Naive thymus-derived CD4-positive, alpha-beta T cell (primary cell): Measurements from ENCODE around the gene DIS3L2. TPM values are rescaled to one million over a fixed set of nuclear protein-coding genes. Genes with fewer than 3 reads are reported as not detected.

ENCODE experiments used
- ATAC-seq: fragments of 150-1000 bp; cut with Tn5 transposase; 2 replicates; pipeline ENCODE4 v1.10.0; 2021; ENCODE audit warnings: mild to moderate bottlenecking, moderate library complexity
- CTCF ChIA-PET: fragments of 350-600 bp; sonication (Branson Sonifier 250); formaldehyde crosslinking; loops from one replicate; lab custom pipeline; 2021; ENCODE audit warnings: antibody characterized with exemption; lab: Charles Lee
- POLR2A ChIA-PET: fragments of 350-600 bp; sonication (Branson Sonifier 250); formaldehyde crosslinking; loops from one replicate; lab custom pipeline; 2021; ENCODE audit warnings: antibody characterized with exemption, inconsistent platforms; lab: Charles Lee
- DNase-seq, 9 donors: peaks; one replicate each; pipeline versions ENCODE4 v3.0.0 to v3.0.0-alpha.2; 2020 to 2022; ENCODE audit warnings: mixed read lengths in 1 of 9
- H3K27ac ChIP-seq: one replicate; pipeline ENCODE4 v1.7.0; 2013; ENCODE audit warnings: mild to moderate bottlenecking, low read depth, low read length, moderate library complexity
- H3K27me3 ChIP-seq, 2 donors: one replicate each; pipeline ENCODE4 v1.7.0; 2013; ENCODE audit warnings: low read length in 2 of 2, mild to moderate bottlenecking in 2 of 2, moderate library complexity in 2 of 2; ENCODE audit not compliant: control insufficient read depth in 2 of 2, insufficient read depth in 2 of 2
- H3K36me3 ChIP-seq, 3 experiments: 1 replicate in 2 of 3; 2 replicates in 1 of 3; pipeline ENCODE4 v1.7.0; 2013; ENCODE audit warnings: low read length in 3 of 3, mild to moderate bottlenecking in 3 of 3, moderate library complexity in 1 of 3; ENCODE audit not compliant: insufficient read depth in 3 of 3, control insufficient read depth in 2 of 3
- H3K4me1 ChIP-seq, 2 donors: one replicate each; pipeline ENCODE4 v1.7.0; 2013; ENCODE audit warnings: low read length in 2 of 2, mild to moderate bottlenecking in 2 of 2, moderate library complexity in 1 of 2; ENCODE audit not compliant: control insufficient read depth in 2 of 2, insufficient read depth in 2 of 2
- H3K4me3 ChIP-seq: 2 replicates; pipeline ENCODE4 v1.7.0; 2013; ENCODE audit warnings: mild to moderate bottlenecking, low read length
- H3K9me3 ChIP-seq, 3 experiments: 1 replicate in 2 of 3; 2 replicates in 1 of 3; pipeline ENCODE4 v1.7.0; 2013; ENCODE audit warnings: low read length in 3 of 3; ENCODE audit not compliant: control insufficient read depth in 2 of 3
- H3K27ac Mint-ChIP-seq, 9 donors: one replicate each; pipeline ENCODE4 v1.8.0; 2020 to 2022; ENCODE audit warnings: mixed read lengths in 9 of 9, mild to moderate bottlenecking in 8 of 9, moderate library complexity in 5 of 9, inconsistent platforms in 2 of 9
- H3K27me3 Mint-ChIP-seq, 5 donors: one replicate each; pipeline ENCODE4 v1.8.0; 2021 to 2022; ENCODE audit warnings: mixed read lengths in 5 of 5, mild to moderate bottlenecking in 1 of 5
- H3K36me3 Mint-ChIP-seq, 5 donors: one replicate each; pipeline ENCODE4 v1.8.0; 2020 to 2022; ENCODE audit warnings: mixed read lengths in 5 of 5, mild to moderate bottlenecking in 3 of 5, inconsistent platforms in 1 of 5
- H3K4me1 Mint-ChIP-seq, 7 donors: one replicate each; pipeline ENCODE4 v1.8.0; 2020 to 2022; ENCODE audit warnings: mixed read lengths in 7 of 7, mild to moderate bottlenecking in 3 of 7, inconsistent platforms in 1 of 7
- H3K4me3 Mint-ChIP-seq, 10 donors: one replicate each; pipeline ENCODE4 v1.8.0; 2020 to 2022; ENCODE audit warnings: mild to moderate bottlenecking in 10 of 10, mixed read lengths in 10 of 10, moderate library complexity in 6 of 10, inconsistent platforms in 2 of 10
- H3K9me3 Mint-ChIP-seq, 11 donors: one replicate each; pipeline ENCODE4 v1.8.0; 2020 to 2022; ENCODE audit warnings: mixed read lengths in 11 of 11, mild to moderate bottlenecking in 4 of 11, inconsistent platforms in 1 of 11, moderate library complexity in 1 of 11
- intact Hi-C, 2 donors: fragments of 100-400 bp; cut with micrococcal nuclease; formaldehyde crosslinking; loops; one replicate each; pipeline ENCODE4 v1.15.1; 2023
- polyA plus RNA-seq, 2 donors: library from polyadenylated mRNA; unstranded; fragments of 300-500 nt; fragmentation: Illumina TruSeq; gene quantifications; one replicate each; pipeline ENCODE4 v1.2.3, GENCODE V29; 2021
- total RNA-seq, 6 experiments: library from RNA in 5 of 6; stranded (reverse) in 5 of 6; gene quantifications; 1 replicate in 5 of 6; 2 replicates in 1 of 6; pipeline ENCODE4 v1.2.3 and lab custom pipeline; 2021 to 2026

Gene DIS3L2
- total and polyA plus RNA-seq, 7 experiments from 2014 or later = 17.9 to 78.4 (median 59.7) TPM

- CTCF ChIA-PET = no interaction called here
- peaks cover 0 to 37% (median 27%) of the 10 kb centered on the region in 7 donors for H3K4me1 Mint-ChIP-seq
- POLR2A ChIA-PET = no interaction called here
- H3K27ac ChIP-seq = no peak overlapping the region
- H3K9me3 ChIP-seq = no peaks in the 10 kb centered on the region
- no peak for DNase-seq
- no peak overlapping the region for H3K4me3 ChIP-seq
- H3K27me3 Mint-ChIP-seq = no peaks in the 10 kb centered on the region
- H3K9me3 Mint-ChIP-seq = peaks cover 0 to 9% (median 5%) of the 10 kb centered on the region in 11 donors
- peaks cover 7 to 61% (median 46%) of the 10 kb centered on the region in 5 donors for H3K36me3 Mint-ChIP-seq
- peaks cover 0 to 12% of the 10 kb centered on the region in 2 donors for H3K4me1 ChIP-seq
- intact Hi-C loops = no loop called here
- no peak for ATAC-seq
- H3K27ac Mint-ChIP-seq = peak overlapping the region in 2 of 9 donors; percentile 22 to 33
- H3K36me3 ChIP-seq = peaks cover 0 to 9% (median 0%) of the 10 kb centered on the region in 3 experiments
- H3K27me3 ChIP-seq = no peaks in the 10 kb centered on the region
- no peak overlapping the region for H3K4me3 Mint-ChIP-seq
These were observed 318.8 kb downstream of the DIS3L2 start for GRCh38 chr2:232280341-232280740.

GRCh38 chr2:232281858-232282507, 320.5 kb downstream of the DIS3L2 start:
- Mint-ChIP-seq H3K27ac (peak overlapping the region in 2 of 9 donors; percentile 3 to 48), H3K27me3 (no peaks in the 10 kb centered on the region), H3K9me3 (peaks cover 0 to 9% (median 5%) of the 10 kb centered on the region in 11 donors), H3K36me3 (peaks cover 7 to 48% (median 36%) of the 10 kb centered on the region in 5 donors), H3K4me1 (peaks cover 9 to 52% (median 44%) of the 10 kb centered on the region in 7 donors), H3K4me3 (no peak overlapping the region)
- peaks cover 0 to 27% of the 10 kb centered on the region in 2 donors for H3K4me1 ChIP-seq
- intact Hi-C loops = no loop called here
- no peaks in the 10 kb centered on the region for H3K9me3 ChIP-seq
- H3K4me3 ChIP-seq = no peak overlapping the region
- H3K27me3 ChIP-seq = no peaks in the 10 kb centered on the region
- H3K36me3 ChIP-seq = peaks cover 0 to 9% (median 0%) of the 10 kb centered on the region in 3 experiments
- CTCF ChIA-PET = interaction anchor here (0.6 kb wide), 1 partner anchor 362 kb away, joined by 3 read pairs; no protein-coding TSS in a partner anchor
- H3K27ac ChIP-seq = no peak overlapping the region
- POLR2A ChIA-PET = no interaction called here
- ATAC-seq (no peak), DNase-seq (no peak)

GRCh38 chr2:232282508-232283055, 321.1 kb downstream of the DIS3L2 start:
- Mint-ChIP-seq H3K36me3 (peaks cover 7 to 45% (median 32%) of the 10 kb centered on the region in 5 donors), H3K4me1 (peaks cover 9 to 52% (median 46%) of the 10 kb centered on the region in 7 donors), H3K4me3 (no peak overlapping the region), H3K27ac (peak overlapping the region in 4 of 9 donors; percentile 0 to 48 (median 11)), H3K27me3 (no peaks in the 10 kb centered on the region), H3K9me3 (peaks cover 0 to 9% (median 5%) of the 10 kb centered on the region in 11 donors)
- intact Hi-C loops = no loop called here
- ATAC-seq (no peak), DNase-seq (no peak)
- Histone ChIP-seq H3K9me3 (no peaks in the 10 kb centered on the region), H3K4me3 (no peak overlapping the region), H3K27me3 (no peaks in the 10 kb centered on the region), H3K4me1 (peaks cover 0 to 28% of the 10 kb centered on the region in 2 donors), H3K36me3 (peaks cover 0 to 8% (median 0%) of the 10 kb centered on the region in 3 experiments), H3K27ac (no peak overlapping the region)
- POLR2A ChIA-PET = no interaction called here
- CTCF ChIA-PET = interaction anchor here (1.7 kb wide), 1 partner anchor 27 kb away, joined by 4 read pairs; no protein-coding TSS in a partner anchor

GRCh38 chr2:232286001-232286868, 324.7 kb downstream of the DIS3L2 start:
- Histone ChIP-seq H3K36me3 (peaks cover 0 to 4% (median 0%) of the 10 kb centered on the region in 3 experiments), H3K27me3 (no peaks in the 10 kb centered on the region), H3K9me3 (no peaks in the 10 kb centered on the region), H3K4me1 (peaks cover 0 to 28% of the 10 kb centered on the region in 2 donors), H3K4me3 (no peak overlapping the region), H3K27ac (peak overlapping the region; percentile 40)
- DNase-seq = peak in 3 of 9 donors; percentile 15 to 27 (median 17)
- POLR2A ChIA-PET = no interaction called here
- Mint-ChIP-seq H3K36me3 (peaks cover 3 to 34% (median 10%) of the 10 kb centered on the region in 5 donors), H3K9me3 (no peaks in the 10 kb centered on the region), H3K4me3 (peak overlapping the region in 7 of 10 donors; percentile 0 to 49 (median 21)), H3K4me1 (peaks cover 9 to 54% (median 48%) of the 10 kb centered on the region in 7 donors), H3K27me3 (no peaks in the 10 kb centered on the region), H3K27ac (peak overlapping the region in 8 of 9 donors; percentile 81 to 94 (median 89))
- peak; percentile 3 for ATAC-seq
- intact Hi-C loops = loop anchor here in 1 of 2 donors (5.0 kb wide), 1 partner anchor 36 kb away; no protein-coding TSS in a partner anchor
- CTCF ChIA-PET = interaction anchor here (1.1 to 2.8 kb wide), 3 partner anchors 13 to 42 kb away, joined by 3 to 10 read pairs (median 8); no protein-coding TSS in a partner anchor

GRCh38 chr2:232287316-232287715, 325.8 kb downstream of the DIS3L2 start:
- ChIA-PET POLR2A (no interaction called here), CTCF (interaction anchor here (2.8 kb wide), 1 partner anchor 36 kb away, joined by 10 read pairs; no protein-coding TSS in a partner anchor)
- DNase-seq = no peak
- Histone ChIP-seq H3K4me3 (no peak overlapping the region), H3K4me1 (peaks cover under 1 to 28% of the 10 kb centered on the region in 2 donors), H3K27me3 (no peaks in the 10 kb centered on the region), H3K36me3 (peaks cover 0 to 4% (median 0%) of the 10 kb centered on the region in 3 experiments), H3K27ac (no peak overlapping the region), H3K9me3 (no peaks in the 10 kb centered on the region)
- no peak for ATAC-seq
- Mint-ChIP-seq H3K9me3 (no peaks in the 10 kb centered on the region), H3K4me3 (no peak overlapping the region), H3K27me3 (no peaks in the 10 kb centered on the region), H3K36me3 (peaks cover 0 to 32% (median 7%) of the 10 kb centered on the region in 5 donors), H3K4me1 (peaks cover 10 to 56% (median 47%) of the 10 kb centered on the region in 7 donors), H3K27ac (peak overlapping the region in 7 of 9 donors; percentile 9 to 94 (median 88))
- intact Hi-C loops = loop anchor here in 1 of 2 donors (5.0 kb wide), 1 partner anchor 35 kb away; no protein-coding TSS in a partner anchor
